Measurements from ENCODE around the gene RIPK3. TPM values are rescaled to one million over a fixed set of nuclear protein-coding genes. Genes with fewer than 3 reads are reported as not detected.

The RIPK3 gene
- total RNA-seq, 4 donors from 2014 or later, result 45.2 to 72.0 (median 64.0) TPM

DNA sequence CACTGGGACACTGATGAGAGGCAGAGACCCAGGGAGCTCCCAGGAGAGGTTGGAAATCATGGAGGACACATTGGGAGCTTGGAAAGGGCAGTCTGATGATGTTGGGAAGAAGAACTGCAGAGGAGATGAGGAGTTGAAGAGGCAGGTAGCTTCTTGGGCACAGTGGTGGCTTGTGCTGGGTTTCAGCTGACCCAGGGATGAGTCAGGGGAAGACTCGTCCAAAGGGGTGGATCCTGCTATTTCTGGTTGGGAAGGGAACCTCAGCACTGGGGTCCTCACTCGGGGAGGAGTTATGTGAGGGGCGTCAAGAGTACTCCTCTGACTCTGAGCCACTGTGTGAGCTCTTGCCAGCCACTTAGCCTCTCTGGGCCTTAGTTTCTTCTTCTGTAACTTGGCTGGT is 16.4 kb downstream of the RIPK3 start:
- Histone ChIP-seq H3K9me3 (no peaks in the 10 kb centered on the region), H3K27ac (no peak overlapping the region), H3K27me3 (no peaks in the 10 kb centered on the region), H3K4me1 (no peaks in the 10 kb centered on the region), H3K4me3 (no peak overlapping the region), H3K36me3 (no peaks in the 10 kb centered on the region)
- no peak for TF ChIP-seq POLR2A (IDR thresholded peaks at IDR 0.05)
- TF ChIP-seq, protein P1, sequence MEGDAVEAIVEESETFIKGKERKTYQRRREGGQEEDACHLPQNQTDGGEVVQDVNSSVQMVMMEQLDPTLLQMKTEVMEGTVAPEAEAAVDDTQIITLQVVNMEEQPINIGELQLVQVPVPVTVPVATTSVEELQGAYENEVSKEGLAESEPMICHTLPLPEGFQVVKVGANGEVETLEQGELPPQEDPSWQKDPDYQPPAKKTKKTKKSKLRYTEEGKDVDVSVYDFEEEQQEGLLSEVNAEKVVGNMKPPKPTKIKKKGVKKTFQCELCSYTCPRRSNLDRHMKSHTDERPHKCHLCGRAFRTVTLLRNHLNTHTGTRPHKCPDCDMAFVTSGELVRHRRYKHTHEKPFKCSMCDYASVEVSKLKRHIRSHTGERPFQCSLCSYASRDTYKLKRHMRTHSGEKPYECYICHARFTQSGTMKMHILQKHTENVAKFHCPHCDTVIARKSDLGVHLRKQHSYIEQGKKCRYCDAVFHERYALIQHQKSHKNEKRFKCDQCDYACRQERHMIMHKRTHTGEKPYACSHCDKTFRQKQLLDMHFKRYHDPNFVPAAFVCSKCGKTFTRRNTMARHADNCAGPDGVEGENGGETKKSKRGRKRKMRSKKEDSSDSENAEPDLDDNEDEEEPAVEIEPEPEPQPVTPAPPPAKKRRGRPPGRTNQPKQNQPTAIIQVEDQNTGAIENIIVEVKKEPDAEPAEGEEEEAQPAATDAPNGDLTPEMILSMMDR (IDR thresholded peaks at IDR 0.05), result no peak
- DNase-seq, result no peak

DNA sequence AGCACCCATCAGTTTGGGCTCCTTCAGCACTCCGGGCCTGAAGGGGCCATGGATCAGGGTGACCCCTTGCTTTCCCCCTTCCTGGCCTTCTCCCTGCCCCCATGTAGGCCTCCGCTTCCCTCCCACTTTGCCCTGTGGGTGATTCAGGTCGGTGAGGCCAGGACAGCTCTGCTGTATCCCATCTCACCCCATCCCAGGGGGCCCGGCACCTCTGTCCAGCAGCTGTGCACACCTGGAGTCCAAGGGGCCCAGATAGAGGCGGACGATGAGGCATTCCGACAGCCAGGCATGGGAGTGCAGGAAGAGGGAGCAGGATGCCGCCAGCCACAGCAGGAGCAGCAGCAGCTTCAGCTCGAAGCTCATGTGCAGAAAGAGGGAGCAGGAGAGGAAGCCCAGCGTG is 17.1 kb downstream of the RIPK3 start:
- H3K4me3 ChIP-seq, result no peak overlapping the region
- no peaks in the 10 kb centered on the region for H3K4me1 ChIP-seq
- H3K27ac ChIP-seq, result no peak overlapping the region
- no peaks in the 10 kb centered on the region for H3K27me3 ChIP-seq
- no peak for TF ChIP-seq POLR2A (IDR thresholded peaks at IDR 0.05)
- TF ChIP-seq, protein P1 (IDR thresholded peaks at IDR 0.05), result no peak
- no peaks in the 10 kb centered on the region for H3K9me3 ChIP-seq
- no peak for DNase-seq
- H3K36me3 ChIP-seq, result no peaks in the 10 kb centered on the region

DNA sequence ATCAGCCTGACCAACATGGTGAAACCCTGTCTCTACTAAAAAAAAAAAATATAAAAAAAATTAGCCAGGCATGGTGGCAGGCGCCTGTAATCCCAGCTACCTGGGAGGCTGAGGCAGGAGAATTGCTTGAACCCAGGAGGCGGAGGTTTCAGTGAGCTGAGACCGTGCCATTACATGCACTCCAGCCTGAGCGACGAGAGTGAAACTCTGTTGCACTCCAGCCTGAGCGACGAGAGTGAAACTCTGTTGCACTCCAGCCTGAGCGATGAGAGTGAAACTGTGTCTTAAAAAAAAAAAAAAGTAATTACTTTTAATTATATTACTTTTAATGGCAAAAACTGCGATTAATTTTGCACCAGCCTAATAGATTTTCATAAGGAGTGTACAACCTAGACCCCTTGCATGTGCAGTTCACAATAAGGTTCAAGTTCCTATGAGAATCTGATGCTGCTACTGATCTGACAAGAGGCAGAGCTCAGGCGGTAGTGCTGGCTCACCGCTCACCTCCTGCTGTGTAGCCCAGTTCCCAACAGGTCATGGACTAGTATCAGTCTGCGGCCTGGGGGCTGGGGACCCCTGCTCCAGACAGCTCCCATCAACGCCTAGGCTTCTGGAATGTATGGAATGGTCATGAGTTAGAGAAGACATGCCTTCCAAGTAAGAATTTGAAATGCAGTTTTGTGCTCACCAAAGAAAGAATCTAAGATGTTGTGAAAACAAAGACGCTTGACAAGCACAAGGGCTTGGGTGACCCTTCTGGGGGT is 18.4 kb downstream of the RIPK3 start:
- TF ChIP-seq, protein P1 (IDR thresholded peaks at IDR 0.05), result no peak
- no peak for TF ChIP-seq POLR2A (IDR thresholded peaks at IDR 0.05)
- Histone ChIP-seq H3K27me3 (no peaks in the 10 kb centered on the region), H3K27ac (no peak overlapping the region), H3K4me3 (no peak overlapping the region), H3K4me1 (peaks cover 0 to 5% (median 0%) of the 10 kb centered on the region in 4 donors), H3K9me3 (no peaks in the 10 kb centered on the region), H3K36me3 (no peaks in the 10 kb centered on the region)
- no peak for DNase-seq

DNA sequence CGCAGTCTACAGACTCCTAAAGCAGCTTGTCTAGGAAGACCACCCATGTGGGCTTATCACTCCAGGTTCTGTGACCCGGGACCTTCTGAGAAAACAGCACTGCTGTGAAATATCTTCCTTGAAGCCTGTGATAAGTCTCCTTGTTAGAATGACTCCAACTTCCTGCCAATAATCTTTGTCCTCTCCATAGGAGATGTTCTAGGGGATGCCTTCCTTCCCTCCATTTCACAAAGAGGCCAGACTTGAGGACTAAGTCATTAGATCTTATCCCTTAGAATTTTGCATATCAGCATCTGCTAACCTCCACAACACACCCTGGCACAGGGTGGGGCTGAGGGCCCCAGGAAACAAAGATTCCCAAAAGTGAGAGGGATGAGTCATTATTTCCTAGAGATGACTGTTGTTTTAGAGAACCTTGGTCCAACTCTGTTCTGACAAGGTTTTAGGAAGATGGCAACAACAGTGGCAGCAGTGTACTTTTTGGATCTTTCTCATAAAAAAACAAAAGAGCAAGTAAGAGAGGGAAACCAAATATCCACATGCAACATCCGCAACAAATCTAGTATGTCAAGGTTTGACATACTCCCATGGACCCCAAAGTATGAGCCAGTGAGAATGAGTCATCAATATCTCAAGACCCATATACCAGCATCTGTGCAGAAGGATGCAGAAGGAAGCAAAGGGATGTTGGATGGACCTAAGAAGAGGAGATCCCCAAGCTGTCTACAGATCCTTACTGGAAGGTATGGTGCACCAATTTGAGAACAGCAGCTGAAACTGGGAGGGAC is 22.5 kb downstream of the RIPK3 start:
- Histone ChIP-seq H3K27ac (no peak overlapping the region), H3K36me3 (no peaks in the 10 kb centered on the region), H3K4me3 (no peak overlapping the region), H3K4me1 (peaks cover 0 to 36% (median 11%) of the 10 kb centered on the region in 4 donors), H3K9me3 (no peaks in the 10 kb centered on the region), H3K27me3 (no peaks in the 10 kb centered on the region)
- no peak for DNase-seq
- TF ChIP-seq, protein P1 (IDR thresholded peaks at IDR 0.05), result no peak
- no peak for TF ChIP-seq POLR2A (IDR thresholded peaks at IDR 0.05)

DNA sequence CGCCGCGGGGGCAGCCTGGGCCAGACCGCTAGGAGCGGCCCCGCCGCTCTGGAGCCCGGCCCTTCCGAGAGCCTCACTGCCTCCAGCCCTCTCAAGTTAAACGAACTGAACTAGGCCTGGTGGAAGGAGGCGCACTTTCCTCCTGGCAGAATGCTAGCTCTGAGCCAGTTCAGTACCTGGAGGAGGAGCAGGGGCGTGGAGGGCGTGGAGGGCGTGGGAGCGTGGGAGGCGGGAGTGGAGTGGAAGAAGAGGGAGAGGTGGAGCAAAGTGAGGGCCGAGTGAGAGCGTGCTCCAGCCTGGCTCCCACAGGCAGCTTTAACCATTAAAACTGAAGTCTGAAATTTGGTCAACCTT is 23.2 kb downstream of the RIPK3 start:
- Histone ChIP-seq H3K9me3 (no peaks in the 10 kb centered on the region), H3K36me3 (no peaks in the 10 kb centered on the region), H3K4me3 (peak overlapping the region in 2 of 4 donors; percentile 27 to 33), H3K27ac (peak overlapping the region in 3 of 4 donors; percentile 32 to 84 (median 72)), H3K27me3 (no peaks in the 10 kb centered on the region), H3K4me1 (peaks cover 0 to 41% (median 16%) of the 10 kb centered on the region in 4 donors)
- no peak for DNase-seq
- TF ChIP-seq POLR2A (IDR thresholded peaks at IDR 0.05), result no peak
- TF ChIP-seq, protein P1 (IDR thresholded peaks at IDR 0.05), result no peak

Data from Peyer's patch (tissue), 4 donors.